Measurements from ENCODE around the gene FAM193A.

The FAM193A gene

GRCh38 chr4:2688281-2688680, 151.8 kb downstream of the FAM193A start:
- no peak for DNase-seq (ENCODE audit: low read depth in 2 of 2)
- no peak overlapping the region for H3K4me3 ChIP-seq (replicated peaks in 1 of 2; ENCODE audit: low read depth in 2 of 2, low read length in 2 of 2)
- TF ChIP-seq CTCF (IDR thresholded peaks at IDR 0.05; ENCODE audit: low read depth, low read length) = no peak

GRCh38 chr4:2688697-2689096, 152.2 kb downstream of the FAM193A start:
- no peak for DNase-seq (ENCODE audit: low read depth in 2 of 2)
- no peak overlapping the region for H3K4me3 ChIP-seq (replicated peaks in 1 of 2; ENCODE audit: low read depth in 2 of 2, low read length in 2 of 2)
- no peak for TF ChIP-seq CTCF (IDR thresholded peaks at IDR 0.05; ENCODE audit: low read depth, low read length)

GRCh38 chr4:2689114-2689513, 152.7 kb downstream of the FAM193A start:
- no peak for TF ChIP-seq CTCF (IDR thresholded peaks at IDR 0.05; ENCODE audit: low read depth, low read length)
- H3K4me3 ChIP-seq (replicated peaks in 1 of 2; ENCODE audit: low read depth in 2 of 2, low read length in 2 of 2) = no peak overlapping the region
- no peak for DNase-seq (ENCODE audit: low read depth in 2 of 2)

- no peak overlapping the region for H3K4me3 ChIP-seq (replicated peaks in 1 of 2; ENCODE audit: low read depth in 2 of 2, low read length in 2 of 2)
- TF ChIP-seq CTCF (IDR thresholded peaks at IDR 0.05; ENCODE audit: low read depth, low read length) = no peak
- peak in 1 of 2 donors; percentile 25 for DNase-seq (ENCODE audit: low read depth in 2 of 2)
Observed at GRCh38 chr4:2689825-2690700, 153.6 kb downstream of the FAM193A start.

- DNase-seq (ENCODE audit: low read depth in 2 of 2) = no peak
- no peak overlapping the region for H3K4me3 ChIP-seq (replicated peaks in 1 of 2; ENCODE audit: low read depth in 2 of 2, low read length in 2 of 2)
- TF ChIP-seq CTCF (IDR thresholded peaks at IDR 0.05; ENCODE audit: low read depth, low read length) = no peak
Observed at GRCh38 chr4:2691313-2691712, 154.9 kb downstream of the FAM193A start.

GRCh38 chr4:2691952-2692435, 155.5 kb downstream of the FAM193A start:
- no peak for TF ChIP-seq CTCF (IDR thresholded peaks at IDR 0.05; ENCODE audit: low read depth, low read length)
- no peak overlapping the region for H3K4me3 ChIP-seq (replicated peaks in 1 of 2; ENCODE audit: low read depth in 2 of 2, low read length in 2 of 2)
- DNase-seq (ENCODE audit: low read depth in 2 of 2) = no peak

Measured in cardiac fibroblast (primary cell).